CD4-positive, alpha-beta T cell treated with Interleukin-6 at 100 ng/mL for 8 hours (primary cell): ENCODE measurements around the gene DCAF12.

Experiments
- DNase-seq: peaks from one replicate; pipeline ENCODE4 v3.0.0-alpha.2; 2020; ENCODE audit warnings: mixed read lengths, low spot score

The DCAF12 gene

DNA sequence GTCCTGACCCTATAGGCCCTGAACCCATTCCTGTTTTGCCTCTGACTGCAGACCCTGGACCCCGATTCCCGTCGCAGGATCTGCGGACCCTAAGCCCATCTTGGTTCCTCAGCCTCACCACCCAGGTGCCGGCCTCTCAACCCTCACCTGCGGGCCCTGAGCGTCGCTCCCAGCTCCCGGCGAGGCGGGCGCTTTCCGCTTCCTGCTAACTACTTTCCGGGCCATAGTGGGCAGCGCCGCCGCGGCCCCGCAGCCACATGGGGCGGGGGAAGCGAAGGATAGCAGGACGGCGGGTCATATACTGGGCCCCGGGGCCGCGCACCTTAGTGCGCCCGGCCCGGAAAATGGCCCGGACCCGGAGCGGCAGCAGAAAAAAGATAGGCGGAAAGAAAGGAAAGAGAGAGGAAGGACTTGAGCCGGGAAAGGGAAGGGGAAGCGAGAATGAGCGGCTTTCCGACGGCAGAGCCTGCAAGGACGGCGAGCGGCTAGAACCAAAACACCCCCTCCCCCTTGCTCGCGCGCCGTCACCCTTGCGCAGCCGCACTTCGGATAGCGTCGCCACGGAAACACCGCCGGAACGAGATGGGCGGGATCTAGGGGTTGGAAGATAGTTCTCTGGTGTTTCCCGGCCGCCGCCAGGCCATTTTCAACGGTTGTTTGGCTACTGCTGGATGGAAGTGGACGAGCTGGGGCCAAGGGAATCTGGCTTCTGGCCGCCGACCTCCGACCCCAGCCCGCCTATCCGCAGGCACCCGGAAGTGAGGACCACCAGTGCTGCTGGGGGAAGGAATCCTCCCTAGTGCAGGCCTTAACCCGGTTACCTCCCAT lies at the start of gene DCAF12:
Gene DCAF12, minus strand, starts transcription at position 492 of the 828 bp plus-strand sequence. Its CDS starts 267 bp downstream, at position 225.
- DNase-seq = peak; percentile 88

DNA sequence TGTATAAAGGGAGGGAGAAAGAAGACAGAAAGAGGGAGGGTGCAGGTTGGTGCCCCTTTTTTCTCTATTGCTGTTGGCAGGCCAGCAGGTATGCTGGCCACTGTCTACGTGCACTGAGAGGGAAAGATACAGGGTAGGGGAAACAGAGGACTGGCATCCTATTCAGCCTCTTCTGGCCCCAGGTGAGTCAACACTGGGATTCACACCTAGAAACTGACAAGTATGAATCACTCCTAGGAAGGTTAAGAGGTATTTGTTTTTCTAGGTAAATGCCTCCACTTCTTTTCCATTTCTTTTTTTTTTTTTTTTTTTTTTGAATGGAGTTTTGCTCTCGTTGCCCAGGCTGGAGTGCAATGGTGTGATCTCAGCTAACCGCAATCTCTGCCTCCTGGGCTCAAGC lies 49.6 kb upstream of the DCAF12 start:
- DNase-seq = no peak

DNA sequence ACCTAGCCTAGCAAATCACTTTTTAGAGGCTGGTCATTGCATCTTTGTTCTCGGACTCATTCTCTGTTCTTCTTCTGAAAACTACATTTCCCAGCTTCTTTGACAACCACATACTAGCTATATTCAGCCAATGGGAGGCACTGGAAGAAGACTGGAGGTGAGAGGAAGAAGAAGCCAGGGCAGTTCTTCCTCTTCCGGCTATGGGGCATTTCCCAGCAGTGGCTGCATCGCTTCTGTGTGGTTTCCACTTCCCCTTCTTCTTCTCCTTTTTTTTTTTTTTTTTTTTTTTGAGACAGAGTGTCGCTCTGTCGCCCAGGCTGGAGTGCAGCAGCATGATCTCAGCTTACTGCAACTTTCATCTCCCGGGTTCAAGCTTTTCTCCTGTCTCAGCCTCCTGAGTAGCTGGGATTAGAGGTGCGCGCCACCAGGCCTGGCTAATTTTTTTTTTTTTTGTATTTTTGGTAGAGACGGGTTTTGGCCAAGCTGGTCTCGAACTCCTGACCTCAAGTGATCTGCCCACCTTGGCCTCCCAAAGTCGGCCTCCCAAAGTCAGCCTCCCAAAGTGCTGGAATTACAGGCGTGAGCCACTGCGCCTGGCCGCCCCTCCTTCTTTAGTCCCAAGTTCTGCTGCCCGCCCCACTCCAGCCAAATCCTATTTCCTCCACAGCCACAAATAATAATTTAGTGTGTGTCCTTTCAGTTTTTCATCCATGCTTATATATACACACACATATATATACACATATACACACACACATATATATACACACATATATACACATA lies 45.4 kb upstream of the DCAF12 start:
- peak; percentile 77 for DNase-seq

DNA sequence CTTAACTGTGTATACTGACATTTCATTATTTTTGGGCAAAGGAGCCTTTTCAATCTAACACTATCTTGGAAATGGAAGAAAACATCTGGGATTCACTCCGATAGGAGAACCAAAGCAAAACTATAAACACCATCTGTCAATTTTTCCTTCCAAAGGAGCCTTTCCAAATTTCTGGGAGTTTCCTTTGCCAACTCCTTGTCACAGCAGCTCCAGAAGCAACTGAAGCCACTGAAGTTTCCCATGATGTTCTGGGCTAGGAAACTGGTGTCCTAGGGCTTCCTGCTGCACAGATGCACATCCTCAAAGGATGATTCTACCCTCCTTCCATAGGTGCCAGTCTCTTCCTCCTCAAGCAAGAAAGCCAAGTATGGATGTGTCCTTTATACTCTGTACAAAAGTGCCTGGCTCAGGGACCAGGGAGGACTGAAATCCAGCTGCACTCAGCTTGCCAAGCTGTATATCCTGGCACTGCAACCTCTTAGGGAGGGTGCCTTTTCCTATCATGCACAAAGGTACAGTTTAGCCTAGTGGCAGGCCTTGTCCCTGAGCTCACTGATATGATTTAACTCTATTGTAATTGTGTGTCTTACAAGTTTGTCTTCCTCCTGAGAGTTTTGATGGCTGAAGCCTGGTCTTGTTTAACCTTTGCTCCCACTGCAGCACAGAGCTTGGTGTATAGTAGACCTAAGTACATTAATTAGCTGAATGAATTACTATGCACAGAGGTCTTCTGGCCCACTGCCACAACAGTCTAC lies 43.9 kb upstream of the DCAF12 start:
- no peak for DNase-seq

DNA sequence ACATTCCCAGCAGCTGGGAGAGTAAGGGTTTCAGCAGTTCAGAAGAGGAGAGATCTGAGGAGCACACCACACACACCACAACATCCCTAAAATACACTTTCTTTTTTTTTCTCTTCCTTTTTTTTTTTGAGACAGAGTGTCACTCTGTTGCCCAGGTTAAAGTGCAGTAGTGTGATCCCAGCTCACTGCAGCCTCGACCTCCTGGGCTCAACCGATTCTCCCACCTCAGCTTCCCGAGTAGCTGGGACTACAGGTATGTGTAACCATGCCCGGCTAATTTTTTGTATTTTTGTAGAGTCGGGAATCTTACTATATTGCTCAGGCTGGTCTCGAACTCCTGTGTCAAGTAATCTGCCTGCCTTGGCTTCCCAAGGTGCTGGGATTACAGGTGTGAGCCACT lies 42.6 kb upstream of the DCAF12 start:
- DNase-seq = no peak

DNA sequence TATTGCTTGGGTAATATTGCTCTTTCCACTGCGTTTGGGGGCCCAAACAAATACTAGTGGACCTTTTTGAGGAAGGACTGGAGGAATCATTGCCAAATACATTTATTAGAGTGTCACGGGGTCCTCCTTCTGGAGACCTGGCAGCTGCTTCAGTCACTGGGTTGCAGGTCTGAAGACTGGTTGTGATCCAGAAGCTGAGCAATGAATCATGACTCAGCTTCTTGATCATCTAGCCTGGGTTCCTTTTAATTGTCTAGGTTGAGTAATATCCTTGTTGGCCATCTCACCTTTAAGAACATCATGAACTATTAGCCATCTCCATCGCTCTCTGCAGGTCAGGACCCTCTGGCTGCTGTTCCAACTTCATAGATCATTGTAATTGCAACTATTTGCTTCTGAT lies 36.9 kb upstream of the DCAF12 start:
- DNase-seq = no peak

DNA sequence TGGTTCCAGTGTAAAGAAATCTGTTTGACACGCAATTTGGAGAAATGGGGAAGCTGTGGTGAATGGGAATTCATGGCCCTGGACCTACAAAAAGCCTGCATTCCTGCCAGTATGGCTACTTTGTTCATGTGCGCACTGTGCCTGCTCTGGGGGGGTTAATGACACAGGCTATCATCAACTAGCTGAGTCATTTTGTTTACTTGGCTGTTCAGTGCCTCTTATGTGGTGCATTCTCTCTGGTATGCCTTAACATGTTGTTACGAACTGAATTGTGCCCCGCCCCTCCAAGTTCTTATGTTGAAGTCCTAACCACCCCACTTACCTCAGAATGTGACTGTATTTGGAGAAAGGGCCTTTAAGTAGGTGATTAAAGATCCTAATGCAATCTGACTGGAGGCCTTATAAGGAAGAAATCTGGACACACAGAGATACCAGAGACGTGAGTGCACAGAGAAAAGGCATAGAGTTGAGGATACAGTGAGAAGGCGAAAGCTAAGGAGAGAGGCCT lies 31.9 kb upstream of the DCAF12 start:
- DNase-seq = no peak

DNA sequence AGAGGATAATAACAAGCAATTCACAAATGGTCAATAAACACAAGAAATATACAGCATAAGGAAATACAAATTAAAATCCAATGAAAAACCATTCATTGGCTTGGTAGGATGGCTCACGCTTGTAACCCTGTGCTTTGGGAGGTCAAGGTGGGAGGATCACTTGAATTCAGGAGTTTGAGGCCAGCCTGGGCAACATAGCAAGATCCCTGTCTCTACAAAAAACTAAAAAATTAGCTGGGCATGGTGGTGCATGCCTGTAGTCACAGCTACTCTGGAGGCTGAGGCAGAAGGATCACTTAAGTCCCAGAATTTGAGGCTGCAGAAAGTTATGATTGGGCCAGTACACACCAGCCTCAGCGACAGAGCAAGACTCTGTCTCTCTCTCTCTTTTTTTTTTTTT lies 31.4 kb upstream of the DCAF12 start:
- no peak for DNase-seq

DNA sequence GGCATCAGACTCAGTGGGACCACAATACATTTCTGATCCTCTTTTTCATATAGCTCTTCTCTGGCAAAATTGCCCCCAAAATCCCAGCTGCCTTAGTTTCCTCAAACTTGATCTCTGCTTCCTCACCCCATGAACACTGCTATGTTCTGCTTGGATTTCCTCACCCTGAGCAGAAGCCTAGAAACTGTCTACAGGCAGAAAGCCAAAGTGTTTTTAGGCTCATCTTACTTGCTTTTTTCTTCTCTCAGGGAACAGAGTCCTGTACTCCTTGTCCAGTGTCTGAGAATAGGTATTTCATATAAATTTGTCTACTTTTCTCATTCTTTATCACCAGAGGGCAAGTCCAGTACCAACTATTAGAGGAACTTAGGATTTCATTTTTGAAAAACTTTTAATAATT lies 30.8 kb upstream of the DCAF12 start:
- DNase-seq = no peak

DNA sequence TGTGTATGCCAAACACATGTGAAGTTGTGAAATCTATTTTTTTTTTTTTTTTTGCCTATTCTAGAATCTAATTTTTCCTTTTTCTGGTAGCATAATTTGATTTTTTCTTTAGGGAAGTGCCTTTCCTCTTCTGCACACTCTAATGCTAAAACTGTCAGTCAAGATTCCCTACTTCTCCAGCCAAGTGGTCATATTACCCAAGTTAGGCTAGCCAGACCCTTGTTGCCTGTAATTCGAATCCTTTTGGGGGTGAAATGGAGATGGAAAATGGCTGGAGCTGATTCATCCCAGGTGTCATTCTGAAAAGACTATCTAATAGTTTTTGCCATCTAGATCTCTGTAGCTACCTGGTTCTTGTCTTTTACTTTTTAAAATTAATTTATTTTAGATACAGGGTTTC lies 27.6 kb upstream of the DCAF12 start:
- DNase-seq = no peak

DNA sequence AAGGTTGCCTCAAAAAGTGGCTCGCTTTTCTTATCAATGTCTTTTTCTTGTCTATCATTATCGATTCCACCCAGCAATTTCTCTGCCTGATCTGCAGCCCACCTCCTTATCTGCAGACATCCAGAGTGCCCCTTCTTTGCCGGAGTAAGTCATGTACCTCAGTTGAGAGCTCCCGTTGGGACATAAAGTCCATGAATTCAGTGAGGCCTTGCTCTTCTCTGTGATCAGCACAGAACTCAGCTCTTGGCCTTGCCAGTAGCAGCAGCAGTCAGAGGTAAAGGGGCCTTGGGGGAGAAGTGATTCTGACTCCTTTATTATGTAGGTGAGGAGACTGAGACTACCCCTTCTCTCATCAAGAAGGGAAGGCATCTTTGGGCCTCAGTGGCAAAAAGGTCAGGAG lies 24.9 kb upstream of the DCAF12 start:
- DNase-seq = no peak

DNA sequence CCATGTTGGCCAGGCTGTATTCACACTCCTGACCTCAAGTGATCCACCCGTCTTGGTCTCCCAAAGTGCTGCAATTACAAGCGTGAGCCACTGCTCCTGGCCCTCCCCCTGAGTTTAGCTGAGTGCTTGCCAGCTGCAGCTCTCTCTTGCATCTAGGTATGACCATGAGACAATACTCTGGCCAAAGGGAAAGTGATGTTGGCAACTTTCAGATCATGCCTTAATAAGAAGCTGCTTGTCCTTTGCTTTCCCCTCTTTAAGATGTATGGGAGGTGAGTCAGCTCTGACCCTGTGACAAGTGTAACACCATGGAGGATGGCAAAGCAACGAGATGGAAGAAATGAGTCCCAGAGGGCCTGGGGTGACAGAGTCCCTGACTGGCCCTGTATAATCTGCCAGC lies 18.7 kb upstream of the DCAF12 start:
- DNase-seq = no peak

DNA sequence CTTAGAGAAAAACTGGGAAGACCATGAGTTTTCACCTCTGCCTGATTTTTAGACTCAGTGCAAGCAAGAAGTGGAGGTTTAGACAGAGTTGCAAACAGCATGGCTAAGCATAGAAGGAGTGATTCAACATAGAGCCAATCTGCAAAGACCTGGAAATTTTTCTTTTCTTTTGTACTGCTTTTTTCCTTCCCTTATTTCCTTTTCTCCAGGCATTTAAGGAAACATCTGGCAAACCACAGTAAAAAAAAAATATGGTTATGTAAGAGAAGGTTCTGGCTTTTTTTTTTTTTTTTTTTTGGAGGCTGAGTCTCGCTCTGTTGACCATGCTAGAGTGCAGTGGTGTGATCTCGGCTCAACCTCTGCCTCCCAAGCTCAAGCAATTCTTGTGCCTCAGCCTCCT lies 16.6 kb upstream of the DCAF12 start:
- no peak for DNase-seq

DNA sequence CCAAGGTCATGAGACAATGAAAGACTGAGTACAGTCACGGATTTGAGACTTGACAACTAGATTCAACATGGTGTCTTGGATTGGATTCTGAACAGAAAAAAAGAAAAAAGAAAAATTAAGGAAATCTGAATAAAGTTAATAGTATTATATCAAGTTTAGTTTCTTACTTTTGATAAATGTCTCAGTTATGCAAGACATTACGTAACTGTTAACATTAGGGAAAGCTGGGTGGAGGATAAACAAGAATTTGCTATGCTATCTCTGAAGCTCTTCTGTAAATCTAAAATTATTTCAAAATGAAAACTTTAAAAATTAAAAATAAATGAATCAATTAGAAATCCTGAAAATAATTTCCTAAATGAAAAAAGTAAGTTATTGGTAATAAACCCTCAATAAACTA lies 14.4 kb upstream of the DCAF12 start:
- DNase-seq = no peak

DNA sequence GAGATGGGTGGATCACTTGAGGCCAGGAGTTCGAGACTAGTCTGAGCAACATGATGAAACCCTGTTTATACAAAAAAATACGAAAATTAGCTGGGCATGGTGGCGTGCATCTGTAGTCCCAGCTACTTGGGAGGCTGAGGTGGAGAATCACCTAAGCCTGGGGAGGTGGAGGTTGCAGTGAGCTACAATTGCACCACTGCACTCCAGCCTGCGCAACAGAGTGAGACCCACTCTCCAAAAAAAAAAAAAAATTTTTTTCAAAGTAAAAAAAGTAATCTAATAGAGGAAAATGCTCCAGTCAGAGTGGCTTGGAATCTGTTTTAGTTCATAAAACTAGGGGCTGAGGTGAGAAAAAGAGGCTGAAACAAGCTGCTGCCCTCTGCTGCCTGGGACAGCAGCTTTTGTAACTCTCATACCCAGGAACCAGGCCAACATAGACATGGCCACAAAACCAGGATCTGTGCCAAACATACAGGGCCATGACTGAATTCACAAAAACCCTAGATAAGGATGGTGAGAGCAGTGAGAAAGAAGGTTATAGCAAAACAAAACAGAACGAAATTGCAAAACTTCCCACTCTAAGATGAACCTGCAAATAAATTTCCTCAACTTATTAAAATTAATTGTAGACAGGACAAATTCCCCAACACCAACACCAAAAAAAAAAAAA lies 13.1 kb upstream of the DCAF12 start:
- DNase-seq = no peak

DNA sequence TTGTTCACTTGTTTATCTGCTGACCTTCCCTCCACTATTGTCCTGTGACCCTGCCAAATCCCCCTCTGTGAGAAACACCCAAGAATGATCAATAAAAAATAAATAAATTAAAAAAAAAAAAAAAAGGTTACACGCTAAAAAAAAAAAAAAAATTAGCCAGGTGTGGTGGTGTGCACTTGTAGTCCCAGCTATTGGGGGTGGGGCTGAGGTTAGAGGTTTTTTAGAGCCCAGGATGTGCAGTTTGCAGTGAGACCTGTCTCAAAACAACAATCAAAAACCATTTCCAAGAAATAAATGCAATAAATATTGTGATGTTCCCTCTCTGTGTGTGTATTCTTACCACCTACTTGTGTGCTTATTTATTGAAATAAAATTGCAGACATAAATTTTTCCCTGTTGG lies 12.1 kb upstream of the DCAF12 start:
- DNase-seq = peak; percentile 22

DNA sequence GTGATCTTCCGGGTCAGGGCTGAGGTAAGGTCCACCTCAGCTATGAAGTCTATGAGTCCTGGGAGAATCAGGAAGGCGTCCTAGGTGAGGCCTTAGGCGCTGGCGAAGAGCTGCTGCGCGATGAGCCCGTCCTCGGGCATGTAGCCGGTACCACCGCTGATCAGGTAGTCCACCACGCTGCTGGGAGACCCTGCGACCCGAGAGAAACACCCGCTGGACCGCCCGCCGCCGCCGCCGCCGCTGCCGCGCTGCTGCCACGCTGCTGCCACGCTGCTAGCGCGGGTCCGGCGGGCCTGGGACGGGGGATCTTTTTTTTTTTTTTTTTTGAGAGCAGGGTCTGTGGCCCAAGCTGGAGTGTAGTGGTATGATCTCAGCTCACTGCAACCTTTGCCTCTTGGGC lies 8.0 kb upstream of the DCAF12 start:
- no peak for DNase-seq

DNA sequence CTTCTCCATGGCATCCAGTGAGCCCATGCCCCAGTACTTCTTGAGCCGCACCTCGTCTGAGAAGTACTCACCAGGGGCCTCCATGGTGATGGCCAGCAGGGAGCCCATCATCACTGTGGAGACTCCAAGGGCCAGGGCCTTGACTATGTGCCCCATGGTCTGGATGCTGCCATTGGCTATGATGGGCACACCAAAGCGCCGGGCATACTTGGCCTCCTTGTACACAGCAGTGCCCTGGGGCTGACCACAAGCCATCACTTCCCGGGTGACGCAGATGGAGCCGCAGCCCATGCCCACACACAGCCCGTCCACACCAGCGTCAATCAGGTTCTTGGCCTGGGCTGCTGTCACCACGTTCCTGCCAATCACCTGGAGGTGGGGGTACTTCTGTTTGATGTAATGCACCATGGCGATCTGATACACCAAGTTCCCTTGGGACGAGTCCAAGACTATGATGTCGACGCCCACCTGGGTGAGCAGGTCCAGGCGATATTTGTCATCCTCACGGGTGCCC lies 7.0 kb upstream of the DCAF12 start:
- no peak for DNase-seq

DNA sequence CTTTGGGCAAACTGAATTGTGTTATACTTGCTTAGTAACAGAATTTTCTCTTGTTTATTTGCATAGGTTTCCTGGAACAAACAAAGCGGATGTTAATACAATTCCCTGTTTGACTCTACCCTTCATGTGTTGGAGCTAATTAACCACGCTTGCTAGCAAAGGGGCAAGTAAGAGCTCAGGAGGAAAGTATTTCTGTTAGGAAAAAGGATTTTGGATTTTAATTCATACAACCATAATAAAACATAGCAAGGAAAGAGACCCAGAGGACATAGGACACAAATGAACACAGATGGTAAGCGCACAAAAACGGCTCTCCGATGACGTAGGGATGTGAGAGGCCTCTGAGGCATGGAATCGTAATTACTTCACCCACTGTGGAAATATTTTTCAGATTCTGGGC lies 5.1 kb upstream of the DCAF12 start:
- no peak for DNase-seq

DNA sequence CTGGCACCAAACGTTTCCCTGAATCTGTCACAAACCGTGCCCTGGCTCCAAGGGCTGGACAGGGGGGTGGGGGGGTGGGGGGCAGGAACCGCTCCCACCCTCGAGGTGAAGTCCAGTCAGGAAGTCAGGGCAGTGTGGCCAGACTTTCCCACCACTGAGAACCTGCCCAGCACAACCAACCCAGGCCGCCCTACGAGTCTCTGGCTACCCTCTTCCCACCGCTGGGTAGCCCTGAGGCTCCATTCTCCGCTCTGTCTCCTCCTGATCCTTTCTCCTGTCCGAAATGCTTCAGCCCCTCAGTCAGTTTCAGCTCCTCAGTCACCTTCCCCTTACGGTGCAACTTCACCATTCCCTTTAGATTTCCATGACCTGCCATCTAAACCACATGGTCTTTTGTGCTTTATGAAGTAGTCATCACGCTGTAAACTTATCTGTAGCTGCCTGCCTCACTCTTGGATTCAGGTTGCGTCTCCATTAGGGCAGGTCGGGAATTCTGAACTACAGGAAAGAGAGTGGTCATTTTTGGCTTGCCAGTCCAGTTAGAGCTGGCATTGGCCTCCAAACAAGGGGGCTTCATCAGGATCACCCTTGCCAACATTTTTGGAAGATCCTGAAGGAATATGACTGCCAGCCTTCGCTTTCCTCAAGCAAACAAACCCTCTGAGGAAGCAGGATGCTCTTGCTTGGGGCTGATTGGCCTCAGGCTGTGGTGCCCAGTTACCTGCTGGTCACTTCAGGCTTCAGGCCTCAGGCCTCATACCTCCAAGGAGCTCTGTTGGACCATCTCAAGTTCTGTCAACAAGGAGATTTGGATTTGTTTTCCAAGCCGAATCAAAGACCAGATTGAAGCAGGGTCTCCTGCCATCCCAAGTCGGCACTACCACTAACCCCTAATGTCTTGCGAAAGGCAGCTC lies 794 bp upstream of the DCAF12 start:
- DNase-seq = no peak
